DND-41 (cell line): ENCODE measurements around the gene NFKB1.
"Not testable (repeated sequence)": the region's sequence is repeated elsewhere in the genome, so short reads cannot be mapped to it uniquely, and the experiment has no call there.

Experiments used
- ATAC-seq: fragments of 200-7000 bp; cut with Tn5 transposase; 3 replicates; pipeline ENCODE4 v1.9.1; 2021; ENCODE audit warnings: low read depth; ENCODE audit not compliant: insufficient read depth
- DNase-seq: peaks from one replicate; pipeline ENCODE4 v3.0.0-alpha.2; 2020
- H2AFZ ChIP-seq: 2 replicates; pipeline ENCODE4 v1.6.0; 2012; ENCODE audit warnings: low read depth, low read length
- H3K27ac ChIP-seq: 2 replicates; pipeline ENCODE4 v1.5.1; 2012; ENCODE audit warnings: low read length, inconsistent platforms
- H3K27me3 ChIP-seq: fragments of 200-600 bp; sonication (generic); 2 replicates; pipeline ENCODE4 v1.6.0; 2012; ENCODE audit warnings: low read length, mild to moderate bottlenecking, inconsistent platforms; ENCODE audit not compliant: insufficient read depth, poor library complexity
- H3K36me3 ChIP-seq: 2 replicates; pipeline ENCODE4 v1.5.1; 2012; ENCODE audit warnings: low read length, inconsistent platforms; ENCODE audit not compliant: insufficient read depth
- H3K4me1 ChIP-seq: 2 replicates; pipeline ENCODE4 v1.5.1; 2012; ENCODE audit warnings: mild to moderate bottlenecking, low read length; ENCODE audit not compliant: insufficient read depth
- H3K4me2 ChIP-seq: 2 replicates; pipeline ENCODE4 v1.6.0; 2012; ENCODE audit warnings: mild to moderate bottlenecking, moderate library complexity, low read length, inconsistent platforms; ENCODE audit not compliant: insufficient read depth
- H3K4me3 ChIP-seq, 2 experiments: fragments of 200-600 bp in 1 of 2; shearing (Covaris generic) in 1 of 2; 2 replicates each; pipeline ENCODE4 v1.5.1; 2012 to 2016; ENCODE audit warnings: inconsistent platforms in 2 of 2, low read length in 2 of 2, mild to moderate bottlenecking in 2 of 2, low read depth in 1 of 2, moderate library complexity in 1 of 2
- H3K79me2 ChIP-seq: 2 replicates; pipeline ENCODE4 v1.6.0; 2012; ENCODE audit warnings: low read length, inconsistent platforms; ENCODE audit not compliant: insufficient read depth
- H3K9ac ChIP-seq: 2 replicates; pipeline ENCODE4 v1.6.0; 2012; ENCODE audit warnings: low read depth, mild to moderate bottlenecking, inconsistent platforms, low read length, moderate library complexity
- H3K9me3 ChIP-seq: 2 replicates; pipeline ENCODE4 v1.5.1; 2012; ENCODE audit warnings: low read length, moderate library complexity, mild to moderate bottlenecking, inconsistent platforms; ENCODE audit not compliant: insufficient read depth, severe bottlenecking
- H4K20me1 ChIP-seq: 2 replicates; pipeline ENCODE4 v1.6.0; 2012; ENCODE audit warnings: low read length; ENCODE audit not compliant: insufficient read depth
- EZH2 ChIP-seq: IDR thresholded peaks from 3 replicates; pipeline ENCODE4 v1.6.1; 2012; ENCODE audit warnings: borderline replicate concordance, low read depth, mild to moderate bottlenecking, moderate library complexity, low read length, inconsistent platforms; ENCODE audit not compliant: severe bottlenecking
- TF ChIP-seq, protein P1 (sequence below): IDR thresholded peaks from 2 replicates; pipeline ENCODE4 v1.5.1; 2012; ENCODE audit warnings: borderline replicate concordance, low read length, moderate library complexity, mild to moderate bottlenecking; ENCODE audit not compliant: poor library complexity, severe bottlenecking; ENCODE audit errors: extremely low read depth

The NFKB1 gene

DNA sequence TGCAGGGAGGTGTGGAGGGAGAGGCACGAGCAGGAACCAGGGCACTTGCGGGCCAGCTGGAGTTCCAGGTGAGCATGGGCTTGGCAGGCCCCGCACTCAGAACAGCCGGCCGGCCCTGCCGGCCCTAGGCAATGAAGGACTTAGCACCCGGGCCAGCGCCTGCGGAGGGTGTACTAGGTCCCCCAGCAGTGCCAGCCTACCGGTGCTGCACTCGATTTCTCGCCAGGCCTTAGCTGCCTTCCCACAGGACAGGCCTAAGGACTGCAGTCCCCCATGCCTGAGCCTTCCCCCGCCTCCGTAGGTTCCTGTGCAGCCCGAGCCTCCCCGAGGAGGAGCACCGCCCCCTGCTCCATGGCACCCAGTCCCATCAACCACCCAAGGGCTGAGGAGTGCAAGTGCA lies 18.0 kb upstream of the NFKB1 start:
- Histone ChIP-seq H3K4me2 (no peak overlapping the region), H3K9me3 (no peaks in the 10 kb centered on the region), H3K4me3 (no peak overlapping the region), H3K4me1 (peaks cover 8% of the 10 kb centered on the region), H2AFZ (no peak overlapping the region), H3K27me3 (no peaks in the 10 kb centered on the region), H3K27ac (no peak overlapping the region), H3K9ac (no peak overlapping the region), H3K79me2 (no peaks in the 10 kb centered on the region), H3K36me3 (no peaks in the 10 kb centered on the region), H4K20me1 (no peaks in the 10 kb centered on the region)
- no peak for DNase-seq
- no peak for ATAC-seq
- no peak for TF ChIP-seq EZH2
- TF ChIP-seq, protein P1, sequence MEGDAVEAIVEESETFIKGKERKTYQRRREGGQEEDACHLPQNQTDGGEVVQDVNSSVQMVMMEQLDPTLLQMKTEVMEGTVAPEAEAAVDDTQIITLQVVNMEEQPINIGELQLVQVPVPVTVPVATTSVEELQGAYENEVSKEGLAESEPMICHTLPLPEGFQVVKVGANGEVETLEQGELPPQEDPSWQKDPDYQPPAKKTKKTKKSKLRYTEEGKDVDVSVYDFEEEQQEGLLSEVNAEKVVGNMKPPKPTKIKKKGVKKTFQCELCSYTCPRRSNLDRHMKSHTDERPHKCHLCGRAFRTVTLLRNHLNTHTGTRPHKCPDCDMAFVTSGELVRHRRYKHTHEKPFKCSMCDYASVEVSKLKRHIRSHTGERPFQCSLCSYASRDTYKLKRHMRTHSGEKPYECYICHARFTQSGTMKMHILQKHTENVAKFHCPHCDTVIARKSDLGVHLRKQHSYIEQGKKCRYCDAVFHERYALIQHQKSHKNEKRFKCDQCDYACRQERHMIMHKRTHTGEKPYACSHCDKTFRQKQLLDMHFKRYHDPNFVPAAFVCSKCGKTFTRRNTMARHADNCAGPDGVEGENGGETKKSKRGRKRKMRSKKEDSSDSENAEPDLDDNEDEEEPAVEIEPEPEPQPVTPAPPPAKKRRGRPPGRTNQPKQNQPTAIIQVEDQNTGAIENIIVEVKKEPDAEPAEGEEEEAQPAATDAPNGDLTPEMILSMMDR = no peak

DNA sequence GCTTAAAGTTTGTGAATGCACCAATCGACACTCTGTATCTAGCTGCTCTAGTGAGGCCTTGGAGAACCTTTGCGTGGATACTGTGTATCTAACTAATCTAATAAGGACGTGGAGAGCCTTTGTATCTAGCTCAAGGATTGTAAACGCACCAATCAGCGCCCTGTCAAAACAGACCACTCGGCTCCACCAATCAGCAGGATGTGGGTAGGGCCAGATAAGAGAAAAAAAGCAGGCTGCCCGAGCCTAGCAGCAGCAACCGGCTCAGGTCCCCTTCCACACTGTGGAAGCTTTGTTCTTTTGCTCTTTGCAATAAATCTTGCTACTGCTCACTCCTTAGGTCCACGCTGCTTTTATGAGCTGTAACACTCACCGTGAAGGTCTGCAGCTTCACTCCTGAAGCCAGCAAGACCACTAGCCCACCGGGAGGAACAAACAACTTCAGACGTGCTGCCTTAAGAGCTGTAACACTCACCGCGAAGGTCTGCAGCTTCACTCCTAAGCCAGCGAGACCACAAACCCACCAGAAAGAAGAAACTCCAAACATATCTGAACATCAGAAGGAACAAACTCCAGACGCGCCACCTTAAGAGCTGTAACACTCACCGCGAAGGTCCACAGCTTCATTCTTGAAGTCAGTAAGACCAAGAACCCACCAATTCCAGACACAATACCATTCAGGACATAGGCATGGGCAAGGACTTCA lies 17.0 kb upstream of the NFKB1 start:
- not testable (repeated sequence) for H4K20me1 ChIP-seq, H3K9ac ChIP-seq, H3K4me1 ChIP-seq, H3K27me3 ChIP-seq, H3K4me2 ChIP-seq, H2AFZ ChIP-seq, H3K4me3 ChIP-seq, H3K36me3 ChIP-seq, H3K79me2 ChIP-seq, H3K9me3 ChIP-seq
- DNase-seq (peak; percentile 61), ATAC-seq (peak; percentile 80)
- peak overlapping the region; percentile 26; the same call in 1 of the 2 replicates for H3K27ac ChIP-seq

DNA sequence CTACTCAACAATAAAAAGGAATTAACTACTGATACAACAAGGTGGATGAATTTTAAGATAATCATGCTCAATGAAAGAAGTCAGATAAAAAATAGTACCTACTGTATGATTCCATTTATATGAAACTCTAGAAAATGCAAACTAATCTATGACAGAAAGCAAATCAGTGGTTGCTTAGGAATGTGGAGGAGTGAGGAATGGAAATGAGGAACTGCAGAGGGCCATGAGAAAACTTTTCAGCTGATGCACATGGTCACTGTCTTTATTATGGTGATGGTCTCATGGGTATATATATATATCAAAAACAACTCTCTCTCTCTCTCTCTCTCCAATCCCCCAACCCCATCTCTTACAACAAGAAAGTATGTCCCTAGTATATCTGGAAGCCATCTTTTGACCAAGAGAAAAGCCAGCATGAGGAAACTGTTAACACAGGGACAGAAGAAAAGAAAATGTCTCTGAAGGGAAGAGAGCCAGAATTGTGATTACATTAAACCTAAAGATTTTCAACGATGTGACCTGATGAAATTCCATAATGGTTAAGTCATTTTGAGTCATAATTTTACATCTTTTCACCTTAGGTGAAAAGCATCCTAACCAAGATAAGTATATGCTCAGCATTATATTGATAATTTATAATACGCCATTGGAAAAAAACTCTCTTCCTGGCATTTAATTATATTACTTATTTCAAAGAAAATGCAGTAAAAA lies 8.5 kb upstream of the NFKB1 start:
- no peak overlapping the region for H3K4me3 ChIP-seq
- H3K27ac ChIP-seq = no peak overlapping the region
- H2AFZ ChIP-seq = no peak overlapping the region
- TF ChIP-seq, protein P1 = no peak
- no peak for TF ChIP-seq EZH2
- H3K9me3 ChIP-seq = no peaks in the 10 kb centered on the region
- H3K27me3 ChIP-seq = no peaks in the 10 kb centered on the region
- H3K79me2 ChIP-seq = no peaks in the 10 kb centered on the region
- DNase-seq (no peak), ATAC-seq (no peak)
- peaks cover 6% of the 10 kb centered on the region for H3K4me1 ChIP-seq
- H3K36me3 ChIP-seq = no peaks in the 10 kb centered on the region
- no peaks in the 10 kb centered on the region for H4K20me1 ChIP-seq
- no peak overlapping the region for H3K9ac ChIP-seq
- no peak overlapping the region for H3K4me2 ChIP-seq

DNA sequence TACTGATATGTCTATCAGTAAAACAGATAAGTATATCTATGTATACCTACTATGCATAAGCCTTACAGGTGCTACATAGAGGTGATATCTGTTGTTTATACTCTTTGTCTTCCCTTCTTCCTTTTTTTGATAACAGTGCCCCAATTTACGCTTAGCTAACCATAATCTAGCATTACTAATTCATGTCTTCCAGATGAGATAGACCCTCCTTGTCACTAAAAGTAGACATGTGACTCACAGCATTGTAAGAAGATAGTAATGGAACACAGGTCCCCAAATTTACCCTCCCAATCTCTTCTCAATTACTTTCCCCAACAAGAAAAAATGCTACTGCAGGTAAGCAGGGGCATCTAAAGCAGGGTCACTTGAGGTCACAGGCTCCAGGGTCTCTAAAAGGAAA lies 7.9 kb upstream of the NFKB1 start:
- ATAC-seq (no peak), DNase-seq (no peak)
- H3K4me3 ChIP-seq = no peak overlapping the region
- no peak overlapping the region for H2AFZ ChIP-seq
- no peaks in the 10 kb centered on the region for H3K27me3 ChIP-seq
- no peaks in the 10 kb centered on the region for H4K20me1 ChIP-seq
- H3K79me2 ChIP-seq = no peaks in the 10 kb centered on the region
- H3K4me1 ChIP-seq = peaks cover 6% of the 10 kb centered on the region
- TF ChIP-seq EZH2 = no peak
- TF ChIP-seq, protein P1 = no peak
- no peak overlapping the region for H3K27ac ChIP-seq
- H3K4me2 ChIP-seq = no peak overlapping the region
- H3K9me3 ChIP-seq = no peaks in the 10 kb centered on the region
- no peaks in the 10 kb centered on the region for H3K36me3 ChIP-seq
- no peak overlapping the region for H3K9ac ChIP-seq
